Panc1 (cell line): ENCODE measurements around the gene KCNMA1. TPM values are rescaled to one million over a fixed set of nuclear protein-coding genes. Genes with fewer than 3 reads are reported as not detected.

Source experiments
- ATAC-seq: fragments of 200-7000 bp; cut with Tn5 transposase; 2 replicates; pipeline ENCODE4 v1.9.1; 2020; ENCODE audit warnings: mild to moderate bottlenecking, moderate library complexity
- BruUV-seq: library from RNA; stranded (reverse); fragments of 400-500 nt; replicated peaks from 2 replicates; lab custom pipeline; 2021; lab: Mats Ljungman, UMichigan
- CTCF ChIA-PET: fragments of 300-600 bp; sonication (Branson Sonifier 250); formaldehyde crosslinking; loops from one replicate; lab custom pipeline; 2022; ENCODE audit warnings: antibody characterized with exemption; lab: Charles Lee
- POLR2A ChIA-PET: fragments of 300-600 bp; sonication (Branson Sonifier 250); formaldehyde crosslinking; loops from one replicate; lab custom pipeline; 2022; ENCODE audit warnings: antibody characterized with exemption; lab: Charles Lee
- DNase-seq: peaks from one replicate; pipeline ENCODE4 v3.0.0-alpha.2; 2010; ENCODE audit warnings: low read depth, low spot score
- H3K27ac ChIP-seq: 2 replicates; pipeline ENCODE4 v1.5.1; 2011; ENCODE audit warnings: mild to moderate bottlenecking, low read length, inconsistent platforms
- H3K27me3 ChIP-seq: fragments of 200-500 bp; sonication (Bioruptor generic); 2 replicates; pipeline ENCODE4 v1.6.0; 2014; ENCODE audit warnings: low read length, inconsistent platforms; ENCODE audit not compliant: control insufficient read depth, insufficient read depth
- H3K36me3 ChIP-seq: fragments of 200-500 bp; sonication (Bioruptor generic); 2 replicates; pipeline ENCODE4 v1.5.1; 2014; ENCODE audit warnings: inconsistent platforms, mild to moderate bottlenecking, low read length, moderate library complexity; ENCODE audit not compliant: control insufficient read depth, insufficient read depth
- H3K4me1 ChIP-seq: 2 replicates; pipeline ENCODE4 v1.5.1; 2011; ENCODE audit warnings: inconsistent platforms, mild to moderate bottlenecking, low read length, moderate library complexity; ENCODE audit not compliant: control insufficient read depth, insufficient read depth
- H3K4me3 ChIP-seq, 2 experiments: 2 replicates each; pipeline ENCODE4 v1.5.1; 2011 to 2012; ENCODE audit warnings: low read depth in 2 of 2, low read length in 2 of 2, mild to moderate bottlenecking in 2 of 2, inconsistent platforms in 1 of 2, moderate library complexity in 1 of 2
- H3K9me3 ChIP-seq: fragments of 200-500 bp; sonication (Bioruptor generic); 2 replicates; pipeline ENCODE4 v1.5.1; 2014; ENCODE audit warnings: low read depth, mild to moderate bottlenecking, inconsistent platforms, low read length, moderate library complexity; ENCODE audit not compliant: control insufficient read depth, insufficient read depth
- CTCF ChIP-seq: fragments of 450-650 bp; IDR thresholded peaks from 2 replicates; pipeline ENCODE4 v1.5.1; 2017; ENCODE audit warnings: mild to moderate bottlenecking
- POLR2AphosphoS5 ChIP-seq: IDR thresholded peaks from 2 replicates; pipeline ENCODE4 v1.6.1; 2012; ENCODE audit warnings: mild to moderate bottlenecking, low read depth, low read length, moderate library complexity
- SIN3A ChIP-seq: IDR thresholded peaks from 2 replicates; pipeline ENCODE4 v1.6.1; 2012; ENCODE audit warnings: low read depth, mild to moderate bottlenecking, low read length, moderate library complexity, borderline replicate concordance; ENCODE audit not compliant: insufficient read depth
- TCF7L2 ChIP-seq: IDR thresholded peaks from 2 replicates; pipeline ENCODE4 v1.6.1; 2011; ENCODE audit warnings: mild to moderate bottlenecking, low read depth, low read length, inconsistent platforms
- in situ Hi-C: cut with HindIII; loops from 2 replicates; pipeline ENCODE4 v1.10.0; 2016; ENCODE audit warnings: low sequenced_read_pairs, low pct_unique_long_range_greater_than_20kb
- intact Hi-C: fragments of 100-400 bp; cut with micrococcal nuclease; formaldehyde crosslinking; loops from one replicate; pipeline ENCODE4 v1.10.0; 2022; ENCODE audit not compliant: unreplicated experiment
- total RNA-seq: library from RNA; stranded (reverse); gene quantifications from one replicate; pipeline ENCODE4 v1.2.1, GENCODE V29; 2021; ENCODE audit not compliant: unreplicated experiment
- TF ChIP-seq, protein P1 (sequence below), 2 experiments: IDR thresholded peaks; 2 replicates each; pipeline ENCODE4 v1.6.1; 2011 to 2012; ENCODE audit warnings: low read depth in 2 of 2, control low read depth in 1 of 2, low read length in 1 of 2, mild to moderate bottlenecking in 1 of 2, moderate library complexity in 1 of 2; ENCODE audit not compliant: insufficient read depth in 1 of 2

Gene KCNMA1
- total RNA-seq, 1 experiment from 2014 or later: 91.9 TPM

- in situ Hi-C loops: no loop called here
- peaks cover 12% of the 10 kb centered on the region for H3K4me1 ChIP-seq
- no peaks in the 10 kb centered on the region for H3K36me3 ChIP-seq
- TF ChIP-seq SIN3A (no peak), CTCF (no peak), POLR2AphosphoS5 (no peak), TCF7L2 (no peak)
- TF ChIP-seq, protein P1, sequence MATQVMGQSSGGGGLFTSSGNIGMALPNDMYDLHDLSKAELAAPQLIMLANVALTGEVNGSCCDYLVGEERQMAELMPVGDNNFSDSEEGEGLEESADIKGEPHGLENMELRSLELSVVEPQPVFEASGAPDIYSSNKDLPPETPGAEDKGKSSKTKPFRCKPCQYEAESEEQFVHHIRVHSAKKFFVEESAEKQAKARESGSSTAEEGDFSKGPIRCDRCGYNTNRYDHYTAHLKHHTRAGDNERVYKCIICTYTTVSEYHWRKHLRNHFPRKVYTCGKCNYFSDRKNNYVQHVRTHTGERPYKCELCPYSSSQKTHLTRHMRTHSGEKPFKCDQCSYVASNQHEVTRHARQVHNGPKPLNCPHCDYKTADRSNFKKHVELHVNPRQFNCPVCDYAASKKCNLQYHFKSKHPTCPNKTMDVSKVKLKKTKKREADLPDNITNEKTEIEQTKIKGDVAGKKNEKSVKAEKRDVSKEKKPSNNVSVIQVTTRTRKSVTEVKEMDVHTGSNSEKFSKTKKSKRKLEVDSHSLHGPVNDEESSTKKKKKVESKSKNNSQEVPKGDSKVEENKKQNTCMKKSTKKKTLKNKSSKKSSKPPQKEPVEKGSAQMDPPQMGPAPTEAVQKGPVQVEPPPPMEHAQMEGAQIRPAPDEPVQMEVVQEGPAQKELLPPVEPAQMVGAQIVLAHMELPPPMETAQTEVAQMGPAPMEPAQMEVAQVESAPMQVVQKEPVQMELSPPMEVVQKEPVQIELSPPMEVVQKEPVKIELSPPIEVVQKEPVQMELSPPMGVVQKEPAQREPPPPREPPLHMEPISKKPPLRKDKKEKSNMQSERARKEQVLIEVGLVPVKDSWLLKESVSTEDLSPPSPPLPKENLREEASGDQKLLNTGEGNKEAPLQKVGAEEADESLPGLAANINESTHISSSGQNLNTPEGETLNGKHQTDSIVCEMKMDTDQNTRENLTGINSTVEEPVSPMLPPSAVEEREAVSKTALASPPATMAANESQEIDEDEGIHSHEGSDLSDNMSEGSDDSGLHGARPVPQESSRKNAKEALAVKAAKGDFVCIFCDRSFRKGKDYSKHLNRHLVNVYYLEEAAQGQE (IDR thresholded peaks at IDR 0.05; ENCODE audit: insufficient read depth in 1 of 2, low read depth in 2 of 2, low read length in 1 of 2): no peak
- POLR2A ChIA-PET: no interaction called here
- no TSS peak for BruUV-seq
- CTCF ChIA-PET: no interaction called here
- no peaks in the 10 kb centered on the region for H3K9me3 ChIP-seq
- H3K4me3 ChIP-seq: no peak overlapping the region
- ATAC-seq: no peak
- H3K27ac ChIP-seq: no peak overlapping the region
- no peaks in the 10 kb centered on the region for H3K27me3 ChIP-seq
- no peak for DNase-seq
- intact Hi-C loops: no loop called here
Measured at GRCh38 chr10:77359287-77359691, 278.3 kb downstream of the KCNMA1 start.

DNA sequence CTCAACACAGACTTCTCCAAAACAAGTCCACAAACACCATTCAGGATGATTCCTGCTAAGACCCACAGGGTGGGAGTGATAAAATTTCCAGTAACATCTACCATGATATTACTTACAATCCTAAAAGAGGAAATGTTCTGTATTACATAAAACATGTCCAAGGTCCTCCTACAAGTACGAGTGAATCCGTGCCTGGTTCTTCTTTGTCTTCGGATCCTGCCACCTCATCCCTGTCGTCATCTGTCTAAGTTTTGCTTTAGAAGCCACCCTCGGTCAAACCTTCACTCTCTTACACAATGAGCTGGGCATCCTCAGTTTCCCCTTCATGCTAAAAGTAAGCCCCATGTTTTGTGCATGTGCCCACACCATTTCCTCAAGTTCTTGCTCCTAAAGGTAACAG, 279.0 kb downstream of the KCNMA1 start:
- no peak overlapping the region for H3K27ac ChIP-seq
- no peak for ATAC-seq
- in situ Hi-C loops: no loop called here
- ChIA-PET POLR2A (no interaction called here), CTCF (no interaction called here)
- DNase-seq: no peak
- H3K9me3 ChIP-seq: no peaks in the 10 kb centered on the region
- H3K36me3 ChIP-seq: no peaks in the 10 kb centered on the region
- intact Hi-C loops: no loop called here
- H3K4me1 ChIP-seq: peaks cover 12% of the 10 kb centered on the region
- no peaks in the 10 kb centered on the region for H3K27me3 ChIP-seq
- TF ChIP-seq POLR2AphosphoS5 (no peak), TCF7L2 (no peak), CTCF (no peak), SIN3A (no peak)
- TF ChIP-seq, protein P1 (IDR thresholded peaks at IDR 0.05; ENCODE audit: insufficient read depth in 1 of 2, low read depth in 2 of 2, low read length in 1 of 2): no peak
- BruUV-seq: no TSS peak
- H3K4me3 ChIP-seq: no peak overlapping the region
